ENCODE measurements around the gene SNX4. TPM values are rescaled to one million over a fixed set of nuclear protein-coding genes. Genes with fewer than 3 reads are reported as not detected.

The SNX4 gene
- polyA plus RNA-seq, 1 donor from 2014 or later, result 180 TPM

GRCh38 chr3:125498630-125499029 is 21.4 kb downstream of the SNX4 start:
- no peaks in the 10 kb centered on the region for H3K79me2 ChIP-seq (replicated peaks; ENCODE audit: insufficient read depth, low read length)
- no peak overlapping the region for H3K27ac ChIP-seq (ENCODE audit: low read length)
- H3K9ac ChIP-seq (ENCODE audit: low read length), result no peak overlapping the region
- no peak overlapping the region for H2AFZ ChIP-seq (ENCODE audit: low read depth, low read length)
- H3K9me3 ChIP-seq (ENCODE audit: low read length), result no peaks in the 10 kb centered on the region
- H3F3A ChIP-seq (ENCODE audit: insufficient read depth, low read length, poor library complexity, severe bottlenecking), result no peaks in the 10 kb centered on the region
- H3K9me2 ChIP-seq (ENCODE audit: insufficient read depth, low read length), result no peaks in the 10 kb centered on the region
- H3K4me2 ChIP-seq (ENCODE audit: low read length), result no peak overlapping the region
- H4K20me1 ChIP-seq (ENCODE audit: insufficient read depth), result no peaks in the 10 kb centered on the region
- H3K4me3 ChIP-seq (ENCODE audit: low read length), result no peak overlapping the region
- TF ChIP-seq EZH2 (IDR thresholded peaks at IDR 0.05; ENCODE audit: borderline replicate concordance, insufficient read depth, low read length, poor library complexity, severe bottlenecking) (no peak), MXI1 (conservative IDR thresholded peaks at IDR 0.05; ENCODE audit: poor library complexity, severe bottlenecking) (no peak), REST (IDR thresholded peaks at IDR 0.05; ENCODE audit: borderline replicate concordance) (no peak)
- H3K27me3 ChIP-seq (ENCODE audit: insufficient read depth, low read depth, low read length), result no peaks in the 10 kb centered on the region
- peaks cover 4% of the 10 kb centered on the region for H3K36me3 ChIP-seq (ENCODE audit: insufficient read depth, low read length)

- peaks cover 4% of the 10 kb centered on the region for H3K36me3 ChIP-seq (ENCODE audit: insufficient read depth, low read length)
- H3K9me2 ChIP-seq (ENCODE audit: insufficient read depth, low read length), result no peaks in the 10 kb centered on the region
- H3K27me3 ChIP-seq (ENCODE audit: insufficient read depth, low read depth, low read length), result no peaks in the 10 kb centered on the region
- no peak overlapping the region for H3K27ac ChIP-seq (ENCODE audit: low read length)
- H3F3A ChIP-seq (ENCODE audit: insufficient read depth, low read length, poor library complexity, severe bottlenecking), result no peaks in the 10 kb centered on the region
- H3K9me3 ChIP-seq (ENCODE audit: low read length), result no peaks in the 10 kb centered on the region
- no peaks in the 10 kb centered on the region for H4K20me1 ChIP-seq (ENCODE audit: insufficient read depth)
- H3K79me2 ChIP-seq (replicated peaks; ENCODE audit: insufficient read depth, low read length), result no peaks in the 10 kb centered on the region
- no peak overlapping the region for H3K4me2 ChIP-seq (ENCODE audit: low read length)
- H3K9ac ChIP-seq (ENCODE audit: low read length), result no peak overlapping the region
- no peak overlapping the region for H3K4me3 ChIP-seq (ENCODE audit: low read length)
- TF ChIP-seq TAF1 (IDR thresholded peaks at IDR 0.05; ENCODE audit: low read depth), result no peak
- TF ChIP-seq REST (IDR thresholded peaks at IDR 0.05; ENCODE audit: borderline replicate concordance), result no peak
- TF ChIP-seq CTCF (IDR thresholded peaks at IDR 0.05; ENCODE audit: poor library complexity, severe bottlenecking), result no peak
- no peak for TF ChIP-seq RAD21 (conservative IDR thresholded peaks at IDR 0.05)
- no peak for TF ChIP-seq POLR2AphosphoS5 (IDR thresholded peaks at IDR 0.05)
- no peak for TF ChIP-seq MXI1 (conservative IDR thresholded peaks at IDR 0.05; ENCODE audit: poor library complexity, severe bottlenecking)
- TF ChIP-seq EZH2 (IDR thresholded peaks at IDR 0.05; ENCODE audit: borderline replicate concordance, insufficient read depth, low read length, poor library complexity, severe bottlenecking), result no peak
- no peak for TF ChIP-seq SMC3 (conservative IDR thresholded peaks at IDR 0.05; ENCODE audit: poor library complexity)
- no peak for TF ChIP-seq EP300 (conservative IDR thresholded peaks at IDR 0.05; ENCODE audit: poor library complexity, severe bottlenecking)
- H2AFZ ChIP-seq (ENCODE audit: low read depth, low read length), result no peak overlapping the region
Measured at GRCh38 chr3:125496701-125497100, 23.3 kb downstream of the SNX4 start.
